Neural cell (in vitro differentiated cells): Measurements from ENCODE around the gene HSD17B8. TPM values are rescaled to one million over a fixed set of nuclear protein-coding genes. Genes with fewer than 3 reads are reported as not detected.

ENCODE experiments used
- H2AFZ ChIP-seq: fragments of 200-600, 300-800 bp; sonication (generic), shearing (Covaris generic); 2 replicates; pipeline ENCODE4 v1.6.0; 2014; ENCODE audit warnings: low read depth, mild to moderate bottlenecking, antibody characterized with exemption, low read length, moderate library complexity
- H3F3A ChIP-seq: fragments of 200-600 bp; shearing (Covaris generic); 2 replicates; pipeline ENCODE4 v1.6.1; 2016; ENCODE audit warnings: mild to moderate bottlenecking, moderate library complexity, mixed read lengths, antibody characterized with exemption, low read length; ENCODE audit not compliant: insufficient read depth, poor library complexity, severe bottlenecking
- H3K27ac ChIP-seq: fragments of 200-600, 300-800 bp; sonication (generic), shearing (Covaris generic); 2 replicates; pipeline ENCODE4 v1.5.1; 2014; ENCODE audit warnings: mild to moderate bottlenecking, low read length, moderate library complexity
- H3K27me3 ChIP-seq: fragments of 300-800, 200-600 bp; sonication (generic), shearing (Covaris generic); 2 replicates; pipeline ENCODE4 v1.6.0; 2014; ENCODE audit warnings: mild to moderate bottlenecking, low read depth, low read length, moderate library complexity; ENCODE audit not compliant: insufficient read depth
- H3K36me3 ChIP-seq: fragments of 300-800, 200-600 bp; sonication (generic), shearing (Covaris generic); 2 replicates; pipeline ENCODE4 v1.5.1; 2014; ENCODE audit warnings: mild to moderate bottlenecking, antibody characterized with exemption, low read length, moderate library complexity; ENCODE audit not compliant: insufficient read depth
- H3K4me2 ChIP-seq: fragments of 300-800, 200-600 bp; sonication (generic), shearing (Covaris generic); 2 replicates; pipeline ENCODE4 v1.6.0; 2014; ENCODE audit warnings: mild to moderate bottlenecking, low read length
- H3K4me3 ChIP-seq: fragments of 300-800, 200-600 bp; sonication (generic), shearing (Covaris generic); 2 replicates; pipeline ENCODE4 v1.5.1; 2014; ENCODE audit warnings: mild to moderate bottlenecking, low read length, moderate library complexity
- H3K79me2 ChIP-seq: fragments of 200-600 bp; shearing (Covaris generic); replicated peaks from 2 replicates; pipeline ENCODE4 v1.6.0; 2014; ENCODE audit warnings: mild to moderate bottlenecking, low read length, moderate library complexity; ENCODE audit not compliant: insufficient read depth
- H3K9ac ChIP-seq: fragments of 300-800, 200-600 bp; sonication (generic), shearing (Covaris generic); 2 replicates; pipeline ENCODE4 v1.6.1; 2016; ENCODE audit warnings: mild to moderate bottlenecking, low read length, mixed read lengths
- H3K9me2 ChIP-seq: fragments of 200-600 bp; shearing (Covaris generic); 2 replicates; pipeline ENCODE4 v1.6.1; 2016; ENCODE audit warnings: mild to moderate bottlenecking, low read length, mixed read lengths; ENCODE audit not compliant: insufficient read depth
- H3K9me3 ChIP-seq: fragments of 200-600, 300-800 bp; sonication (generic), shearing (Covaris generic); 2 replicates; pipeline ENCODE4 v1.6.1; 2016; ENCODE audit warnings: mild to moderate bottlenecking, mixed run types, low read length, moderate library complexity, mixed read lengths
- H4K20me1 ChIP-seq: fragments of 200-600 bp; shearing (Covaris generic); 2 replicates; pipeline ENCODE4 v1.6.1; 2016; ENCODE audit warnings: mild to moderate bottlenecking, mixed run types; ENCODE audit not compliant: insufficient read depth
- EP300 ChIP-seq: fragments of 450-650 bp; conservative IDR thresholded peaks from 2 replicates; pipeline ENCODE4 v1.6.1; 2014; ENCODE audit warnings: antibody characterized with exemption, mild to moderate bottlenecking, moderate library complexity; ENCODE audit not compliant: poor library complexity, severe bottlenecking
- EZH2 ChIP-seq: fragments of 200-600, 300-800 bp; shearing (Covaris generic), sonication (generic); IDR thresholded peaks from 2 replicates; pipeline ENCODE4 v1.6.1; 2014; ENCODE audit warnings: antibody characterized with exemption, low read length, borderline replicate concordance, mild to moderate bottlenecking; ENCODE audit not compliant: insufficient read depth, poor library complexity, severe bottlenecking
- MXI1 ChIP-seq: fragments of 450-650 bp; conservative IDR thresholded peaks from 2 replicates; pipeline ENCODE4 v1.6.1; 2014; ENCODE audit warnings: antibody characterized with exemption, mild to moderate bottlenecking; ENCODE audit not compliant: poor library complexity, severe bottlenecking
- POLR2AphosphoS5 ChIP-seq: IDR thresholded peaks from 2 replicates; pipeline ENCODE4 v1.6.1; 2012
- RAD21 ChIP-seq: fragments of 450-650 bp; conservative IDR thresholded peaks from 2 replicates; pipeline ENCODE4 v1.6.1; 2014; ENCODE audit warnings: antibody characterized with exemption, mild to moderate bottlenecking, moderate library complexity
- SMC3 ChIP-seq: fragments of 450-650 bp; conservative IDR thresholded peaks from 2 replicates; pipeline ENCODE4 v1.6.1; 2014; ENCODE audit warnings: antibody characterized with exemption, mild to moderate bottlenecking, moderate library complexity; ENCODE audit not compliant: poor library complexity
- TAF1 ChIP-seq: IDR thresholded peaks from 2 replicates; pipeline ENCODE4 v1.6.1; 2012; ENCODE audit warnings: low read depth
- polyA plus RNA-seq: library from polyadenylated mRNA; depleted of rRNA; stranded (reverse); fragments of >200 nt; gene quantifications from 2 replicates; pipeline ENCODE4 v1.2.3, GENCODE V29; 2014
- TF ChIP-seq, protein P1 (sequence below): fragments of 450-650 bp; IDR thresholded peaks from 2 replicates; pipeline ENCODE4 v1.5.1; 2014; ENCODE audit warnings: antibody characterized with exemption, mild to moderate bottlenecking, moderate library complexity; ENCODE audit not compliant: poor library complexity, severe bottlenecking
- TF ChIP-seq, protein P2 (sequence below): IDR thresholded peaks from 2 replicates; pipeline ENCODE4 v1.6.1; 2012; ENCODE audit warnings: borderline replicate concordance

HSD17B8 gene
- polyA plus RNA-seq, 1 donor from 2014 or later = 7.3 TPM

DNA sequence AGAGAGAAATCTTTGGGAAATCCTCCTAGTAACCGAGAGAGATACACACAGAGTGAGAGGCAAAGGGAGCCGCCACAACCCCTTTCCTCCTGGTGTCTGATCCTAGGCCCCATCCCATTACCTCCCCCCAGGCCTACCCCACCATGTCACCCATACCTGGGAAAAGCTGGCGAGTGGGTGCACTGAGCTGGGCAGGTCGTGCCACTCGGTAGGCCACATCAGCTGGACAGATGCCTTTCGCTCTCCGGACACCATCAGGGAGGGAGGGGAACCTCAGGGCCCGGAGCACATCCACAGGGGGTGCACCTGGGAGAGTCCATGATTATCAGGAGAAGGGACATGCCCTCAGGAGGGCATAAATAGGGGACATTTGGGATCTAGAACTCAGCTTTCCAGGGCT is 15.3 kb upstream of the HSD17B8 start (continued):
- TF ChIP-seq RAD21 = no peak
- TF ChIP-seq TAF1 = no peak
- TF ChIP-seq POLR2AphosphoS5 = no peak

DNA sequence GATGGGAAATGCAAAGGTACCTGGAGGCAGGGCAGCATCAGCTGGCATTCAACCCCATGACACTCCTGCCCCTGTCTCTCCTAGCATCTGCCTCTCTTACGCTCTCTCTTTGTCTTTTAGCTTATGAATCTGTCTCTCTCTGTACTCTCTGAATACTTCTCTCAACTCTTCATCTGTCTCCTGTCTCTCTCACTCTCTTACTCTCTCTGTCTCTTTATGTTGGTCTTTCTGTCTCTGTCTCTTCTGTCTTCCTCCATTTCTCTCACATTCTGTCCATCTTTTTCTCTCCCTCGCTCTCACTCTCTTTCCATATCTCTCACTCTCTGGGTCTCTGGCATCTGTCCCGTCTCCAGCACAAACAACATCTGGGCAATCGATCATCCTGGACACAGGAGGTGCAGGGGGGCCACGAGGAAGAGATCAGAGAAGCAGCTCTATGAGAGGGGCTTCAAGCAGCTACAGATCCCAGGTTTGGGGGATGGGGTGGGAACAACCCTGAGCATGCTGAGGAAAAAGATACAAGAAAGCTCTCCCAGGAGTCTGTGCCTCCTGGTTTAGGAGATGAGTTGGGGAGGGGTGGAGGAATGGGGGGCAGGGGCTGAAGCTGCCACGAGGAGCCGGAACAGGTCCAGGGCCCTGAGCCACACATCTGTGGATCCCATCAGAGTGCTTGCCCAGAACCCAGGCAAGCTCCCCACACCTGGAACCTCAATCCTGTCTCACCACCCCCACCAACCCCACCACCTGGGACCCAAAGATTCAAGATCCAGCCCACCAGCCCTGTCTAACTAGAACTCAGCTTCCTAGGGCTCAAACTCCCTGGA is 14.6 kb upstream of the HSD17B8 start:
- Histone ChIP-seq H3K9me2 (no peaks in the 10 kb centered on the region), H3K9me3 (no peaks in the 10 kb centered on the region), H3K27ac (no peak overlapping the region), H4K20me1 (no peaks in the 10 kb centered on the region), H3K4me2 (no peak overlapping the region), H3K79me2 (no peaks in the 10 kb centered on the region), H3F3A (no peaks in the 10 kb centered on the region), H2AFZ (no peak overlapping the region), H3K9ac (no peak overlapping the region), H3K36me3 (peaks cover under 1% of the 10 kb centered on the region), H3K27me3 (peaks cover 17% of the 10 kb centered on the region), H3K4me3 (no peak overlapping the region)
- TF ChIP-seq SMC3 (no peak), RAD21 (no peak), TAF1 (no peak), EP300 (no peak)

DNA sequence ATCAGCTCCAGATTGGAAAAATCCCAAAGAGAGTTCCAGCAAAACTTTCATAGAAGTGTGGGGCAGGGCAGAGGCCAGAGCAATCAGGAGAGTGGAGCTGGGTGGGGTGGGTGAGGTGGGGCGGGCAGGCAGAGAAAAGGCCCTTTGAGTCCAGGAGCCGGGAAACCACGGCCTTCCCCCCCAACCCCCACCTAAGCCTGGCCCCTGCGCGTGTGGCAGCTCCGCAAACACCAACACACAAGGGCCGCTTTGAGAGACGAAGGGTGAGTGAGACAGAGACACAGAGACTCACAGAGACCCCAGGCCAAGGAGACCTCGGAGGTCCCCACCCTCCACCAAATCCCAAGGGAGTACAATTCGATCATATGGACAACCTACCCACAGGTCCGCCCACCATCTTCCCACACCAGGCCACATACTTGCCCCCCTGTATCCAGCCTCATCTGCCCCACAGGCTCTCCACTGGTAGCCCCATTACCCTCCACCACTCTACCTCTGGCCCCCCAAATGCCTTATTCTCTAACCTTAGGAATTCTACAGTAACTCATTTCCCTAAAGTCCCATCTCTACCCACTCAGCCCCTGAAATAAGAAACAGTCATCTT is 13.8 kb upstream of the HSD17B8 start:
- Histone ChIP-seq H4K20me1 (no peaks in the 10 kb centered on the region), H2AFZ (no peak overlapping the region), H3K9me2 (no peaks in the 10 kb centered on the region), H3K4me3 (no peak overlapping the region), H3K36me3 (peaks cover 8% of the 10 kb centered on the region), H3K79me2 (no peaks in the 10 kb centered on the region), H3F3A (no peaks in the 10 kb centered on the region), H3K27me3 (peaks cover 17% of the 10 kb centered on the region), H3K9ac (no peak overlapping the region), H3K27ac (no peak overlapping the region), H3K9me3 (no peaks in the 10 kb centered on the region), H3K4me2 (no peak overlapping the region)
- TF ChIP-seq, protein P1, sequence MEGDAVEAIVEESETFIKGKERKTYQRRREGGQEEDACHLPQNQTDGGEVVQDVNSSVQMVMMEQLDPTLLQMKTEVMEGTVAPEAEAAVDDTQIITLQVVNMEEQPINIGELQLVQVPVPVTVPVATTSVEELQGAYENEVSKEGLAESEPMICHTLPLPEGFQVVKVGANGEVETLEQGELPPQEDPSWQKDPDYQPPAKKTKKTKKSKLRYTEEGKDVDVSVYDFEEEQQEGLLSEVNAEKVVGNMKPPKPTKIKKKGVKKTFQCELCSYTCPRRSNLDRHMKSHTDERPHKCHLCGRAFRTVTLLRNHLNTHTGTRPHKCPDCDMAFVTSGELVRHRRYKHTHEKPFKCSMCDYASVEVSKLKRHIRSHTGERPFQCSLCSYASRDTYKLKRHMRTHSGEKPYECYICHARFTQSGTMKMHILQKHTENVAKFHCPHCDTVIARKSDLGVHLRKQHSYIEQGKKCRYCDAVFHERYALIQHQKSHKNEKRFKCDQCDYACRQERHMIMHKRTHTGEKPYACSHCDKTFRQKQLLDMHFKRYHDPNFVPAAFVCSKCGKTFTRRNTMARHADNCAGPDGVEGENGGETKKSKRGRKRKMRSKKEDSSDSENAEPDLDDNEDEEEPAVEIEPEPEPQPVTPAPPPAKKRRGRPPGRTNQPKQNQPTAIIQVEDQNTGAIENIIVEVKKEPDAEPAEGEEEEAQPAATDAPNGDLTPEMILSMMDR = no peak
- no peak for TF ChIP-seq SMC3
- TF ChIP-seq RAD21 = no peak
- TF ChIP-seq POLR2AphosphoS5 = no peak
- TF ChIP-seq EP300 = no peak
- TF ChIP-seq TAF1 = no peak

DNA sequence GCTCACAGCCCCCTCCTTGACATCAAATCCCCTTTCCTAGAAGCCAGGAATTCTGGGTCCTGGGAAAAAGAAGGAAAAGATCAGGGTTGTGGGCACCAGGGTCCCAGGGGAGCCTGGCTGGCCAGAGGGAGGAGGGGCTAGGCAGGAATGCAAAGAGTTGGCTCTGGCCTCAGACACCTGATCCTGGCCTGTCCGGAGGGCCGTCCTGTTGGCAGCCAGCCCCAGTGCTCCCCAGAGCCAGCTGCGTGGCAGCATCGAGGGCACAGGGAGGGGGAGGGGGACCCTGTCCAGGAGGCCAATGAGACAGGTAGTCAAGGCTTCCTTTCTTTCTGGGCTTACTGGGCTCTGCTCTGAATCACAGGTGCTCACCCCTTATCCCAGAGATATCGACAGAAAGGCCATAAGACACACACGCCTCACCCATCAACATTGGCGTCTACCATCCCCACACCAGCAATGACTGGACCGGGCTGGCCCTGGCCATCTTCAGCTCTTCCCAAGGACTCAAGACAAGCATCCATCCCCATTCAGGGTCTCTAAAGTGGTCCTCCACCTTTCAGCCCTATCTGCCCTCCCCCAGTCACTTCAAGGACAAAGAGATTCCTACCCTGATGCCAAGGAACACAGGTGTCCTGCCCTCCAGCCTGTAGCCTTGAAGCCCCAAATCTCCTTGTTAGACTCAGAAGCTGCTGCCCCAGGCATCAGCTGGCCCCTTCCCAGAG is 12.9 kb upstream of the HSD17B8 start:
- H3K9me3 ChIP-seq = no peaks in the 10 kb centered on the region
- no peak overlapping the region for H3K4me2 ChIP-seq
- H3K9me2 ChIP-seq = no peaks in the 10 kb centered on the region
- peaks cover 8% of the 10 kb centered on the region for H3K36me3 ChIP-seq
- no peak overlapping the region for H3K27ac ChIP-seq
- TF ChIP-seq POLR2AphosphoS5 = no peak
- TF ChIP-seq, protein P1 = no peak
- no peak for TF ChIP-seq MXI1
- no peak for TF ChIP-seq EZH2
- TF ChIP-seq, protein P2, sequence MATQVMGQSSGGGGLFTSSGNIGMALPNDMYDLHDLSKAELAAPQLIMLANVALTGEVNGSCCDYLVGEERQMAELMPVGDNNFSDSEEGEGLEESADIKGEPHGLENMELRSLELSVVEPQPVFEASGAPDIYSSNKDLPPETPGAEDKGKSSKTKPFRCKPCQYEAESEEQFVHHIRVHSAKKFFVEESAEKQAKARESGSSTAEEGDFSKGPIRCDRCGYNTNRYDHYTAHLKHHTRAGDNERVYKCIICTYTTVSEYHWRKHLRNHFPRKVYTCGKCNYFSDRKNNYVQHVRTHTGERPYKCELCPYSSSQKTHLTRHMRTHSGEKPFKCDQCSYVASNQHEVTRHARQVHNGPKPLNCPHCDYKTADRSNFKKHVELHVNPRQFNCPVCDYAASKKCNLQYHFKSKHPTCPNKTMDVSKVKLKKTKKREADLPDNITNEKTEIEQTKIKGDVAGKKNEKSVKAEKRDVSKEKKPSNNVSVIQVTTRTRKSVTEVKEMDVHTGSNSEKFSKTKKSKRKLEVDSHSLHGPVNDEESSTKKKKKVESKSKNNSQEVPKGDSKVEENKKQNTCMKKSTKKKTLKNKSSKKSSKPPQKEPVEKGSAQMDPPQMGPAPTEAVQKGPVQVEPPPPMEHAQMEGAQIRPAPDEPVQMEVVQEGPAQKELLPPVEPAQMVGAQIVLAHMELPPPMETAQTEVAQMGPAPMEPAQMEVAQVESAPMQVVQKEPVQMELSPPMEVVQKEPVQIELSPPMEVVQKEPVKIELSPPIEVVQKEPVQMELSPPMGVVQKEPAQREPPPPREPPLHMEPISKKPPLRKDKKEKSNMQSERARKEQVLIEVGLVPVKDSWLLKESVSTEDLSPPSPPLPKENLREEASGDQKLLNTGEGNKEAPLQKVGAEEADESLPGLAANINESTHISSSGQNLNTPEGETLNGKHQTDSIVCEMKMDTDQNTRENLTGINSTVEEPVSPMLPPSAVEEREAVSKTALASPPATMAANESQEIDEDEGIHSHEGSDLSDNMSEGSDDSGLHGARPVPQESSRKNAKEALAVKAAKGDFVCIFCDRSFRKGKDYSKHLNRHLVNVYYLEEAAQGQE = no peak
- no peak for TF ChIP-seq TAF1
- TF ChIP-seq EP300 = no peak
- no peak for TF ChIP-seq SMC3
- no peak for TF ChIP-seq RAD21
- H3K27me3 ChIP-seq = peaks cover 17% of the 10 kb centered on the region
- no peak overlapping the region for H3K9ac ChIP-seq
- no peak overlapping the region for H2AFZ ChIP-seq
- H3F3A ChIP-seq = no peaks in the 10 kb centered on the region
- H3K79me2 ChIP-seq = no peaks in the 10 kb centered on the region
- H3K4me3 ChIP-seq = no peak overlapping the region
- H4K20me1 ChIP-seq = no peaks in the 10 kb centered on the region
